VCaP (cell line): ENCODE data around the gene OGDH.
"Not testable (repeated sequence)": the region's sequence is repeated elsewhere in the genome, so short reads cannot be mapped to it uniquely, and the experiment has no call there.

Experiments used
- H3K27ac ChIP-seq: fragments of 450-650 bp; 2 replicates; pipeline ENCODE4 v1.5.1; 2017
- TF ChIP-seq, protein P1 (sequence below): fragments of 450-650 bp; conservative IDR thresholded peaks from 2 replicates; pipeline ENCODE4 v1.5.1; 2017; ENCODE audit warnings: mild to moderate bottlenecking, moderate library complexity

OGDH gene

DNA sequence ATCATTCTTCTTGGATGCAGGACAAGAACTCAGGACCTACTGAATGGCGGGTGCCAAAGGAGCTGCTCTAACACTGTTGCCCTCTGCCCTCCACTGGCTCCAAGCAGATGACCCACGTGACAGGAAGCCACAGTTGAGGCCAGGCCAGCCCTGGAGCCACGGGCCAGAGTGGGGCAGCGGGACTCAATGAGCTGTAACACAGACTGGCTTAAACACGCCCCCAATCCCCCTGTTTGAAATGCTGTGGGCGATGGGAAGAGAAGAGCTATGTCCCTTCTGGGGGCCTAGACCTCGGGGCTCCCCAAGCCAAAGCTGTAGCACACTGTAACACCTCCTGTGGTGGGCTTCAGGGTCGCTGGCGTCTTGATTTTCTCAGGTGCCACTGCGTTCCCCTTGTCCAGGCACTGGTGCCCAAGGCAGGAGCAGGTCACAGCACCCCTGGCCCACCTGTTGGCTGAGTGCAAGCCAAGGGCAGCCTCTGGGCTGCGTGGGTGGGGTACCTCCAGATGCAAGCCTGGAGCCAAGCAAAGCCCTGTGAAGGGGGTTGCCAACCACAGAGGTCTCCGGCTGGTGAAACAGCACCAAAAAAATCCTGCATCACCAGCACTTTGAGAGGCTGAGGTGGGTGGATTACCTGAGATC lies 123.6 kb downstream of the OGDH start:
- no peak overlapping the region for H3K27ac ChIP-seq
- TF ChIP-seq, protein P1, sequence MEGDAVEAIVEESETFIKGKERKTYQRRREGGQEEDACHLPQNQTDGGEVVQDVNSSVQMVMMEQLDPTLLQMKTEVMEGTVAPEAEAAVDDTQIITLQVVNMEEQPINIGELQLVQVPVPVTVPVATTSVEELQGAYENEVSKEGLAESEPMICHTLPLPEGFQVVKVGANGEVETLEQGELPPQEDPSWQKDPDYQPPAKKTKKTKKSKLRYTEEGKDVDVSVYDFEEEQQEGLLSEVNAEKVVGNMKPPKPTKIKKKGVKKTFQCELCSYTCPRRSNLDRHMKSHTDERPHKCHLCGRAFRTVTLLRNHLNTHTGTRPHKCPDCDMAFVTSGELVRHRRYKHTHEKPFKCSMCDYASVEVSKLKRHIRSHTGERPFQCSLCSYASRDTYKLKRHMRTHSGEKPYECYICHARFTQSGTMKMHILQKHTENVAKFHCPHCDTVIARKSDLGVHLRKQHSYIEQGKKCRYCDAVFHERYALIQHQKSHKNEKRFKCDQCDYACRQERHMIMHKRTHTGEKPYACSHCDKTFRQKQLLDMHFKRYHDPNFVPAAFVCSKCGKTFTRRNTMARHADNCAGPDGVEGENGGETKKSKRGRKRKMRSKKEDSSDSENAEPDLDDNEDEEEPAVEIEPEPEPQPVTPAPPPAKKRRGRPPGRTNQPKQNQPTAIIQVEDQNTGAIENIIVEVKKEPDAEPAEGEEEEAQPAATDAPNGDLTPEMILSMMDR = no peak

DNA sequence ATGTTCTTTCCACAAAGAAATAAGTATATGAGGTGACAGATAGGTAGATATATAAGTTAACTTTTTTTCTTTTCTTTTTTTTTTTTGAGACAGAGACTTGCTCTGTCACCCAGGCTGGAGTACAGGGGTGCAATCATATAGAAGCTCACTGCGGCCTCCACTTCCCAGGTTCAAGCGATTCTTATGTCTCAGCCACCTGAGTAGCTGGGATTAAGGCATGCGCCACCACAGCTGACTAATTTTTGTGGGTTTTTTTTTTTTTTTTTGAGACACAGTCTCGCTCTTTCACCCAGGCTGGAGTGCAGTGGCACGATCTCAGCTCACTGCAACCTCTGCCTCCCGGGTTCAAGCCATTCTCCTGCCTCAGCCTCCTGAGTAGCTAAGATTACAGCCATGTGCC lies 126.5 kb downstream of the OGDH start:
- H3K27ac ChIP-seq = not testable (repeated sequence)

DNA sequence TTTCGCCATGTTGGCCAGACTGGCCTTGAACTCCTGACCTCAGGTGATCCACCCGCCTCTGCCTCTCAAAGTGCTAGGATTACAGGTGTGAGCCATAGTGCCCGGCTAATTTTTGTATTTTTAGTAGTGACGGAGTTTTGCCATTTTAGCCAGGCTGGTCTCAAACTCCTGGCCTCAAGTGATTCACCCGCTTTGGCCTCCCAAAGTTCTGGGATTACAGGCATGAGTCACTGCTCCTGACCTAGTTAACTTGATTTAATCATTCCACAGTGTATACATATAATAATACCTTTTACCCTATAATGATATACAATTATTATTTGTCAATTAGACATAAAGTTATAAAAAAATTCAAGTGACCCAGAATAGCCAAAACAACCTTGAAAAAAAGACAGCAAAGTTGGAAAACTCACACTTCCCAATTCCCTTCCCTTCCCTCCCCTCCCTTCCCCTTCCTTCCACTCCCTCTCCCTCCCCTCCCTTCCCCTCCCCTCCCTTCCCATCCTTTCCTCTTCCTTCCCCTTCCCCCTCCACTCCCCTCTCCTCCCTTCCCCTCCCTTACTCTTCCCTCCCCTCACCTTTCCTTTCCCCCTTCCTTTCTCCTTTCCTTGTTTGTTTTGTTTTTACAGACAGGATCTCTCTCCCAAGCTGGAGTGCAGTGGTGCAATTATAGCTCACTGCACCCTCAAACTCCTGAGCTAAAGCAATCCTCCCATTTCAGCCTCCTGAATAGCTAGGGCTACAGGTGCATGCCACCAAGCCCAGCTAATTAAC lies 127.5 kb downstream of the OGDH start:
- TF ChIP-seq, protein P1 = no peak
- no peak overlapping the region for H3K27ac ChIP-seq

DNA sequence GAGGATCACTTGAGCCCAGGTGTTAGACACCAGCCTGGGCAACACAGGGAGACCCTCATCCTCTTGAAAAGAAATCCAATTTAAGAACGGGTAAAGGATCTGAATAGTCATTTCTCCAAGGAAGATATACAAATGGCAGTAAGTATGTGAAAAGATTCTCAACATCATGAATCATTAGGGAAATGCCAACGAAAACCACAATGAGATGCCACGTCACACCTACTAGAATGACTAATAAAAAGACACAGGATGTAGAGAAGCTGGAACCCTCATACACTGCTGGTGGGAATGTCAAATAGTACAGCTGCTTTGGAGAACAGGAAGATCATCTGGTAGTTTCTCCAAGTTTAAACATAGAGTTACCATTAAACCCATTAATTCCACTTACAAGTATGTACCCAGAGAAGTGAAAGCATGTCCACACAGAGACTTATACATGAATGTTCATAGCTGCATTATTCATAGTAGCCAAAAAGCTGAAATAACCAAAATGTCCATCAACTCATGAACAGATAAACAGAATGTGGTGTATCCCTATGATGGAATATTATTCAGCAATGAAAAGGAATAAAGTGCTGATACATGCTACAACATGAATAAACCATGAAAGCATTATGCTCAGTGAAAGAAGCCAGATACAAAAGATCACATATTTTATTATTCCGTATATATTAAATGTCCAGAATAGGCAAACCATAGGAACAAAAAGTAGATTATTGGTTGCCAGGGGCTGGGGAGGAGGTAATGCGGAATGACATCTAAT lies 129.2 kb downstream of the OGDH start:
- H3K27ac ChIP-seq = no peak overlapping the region

DNA sequence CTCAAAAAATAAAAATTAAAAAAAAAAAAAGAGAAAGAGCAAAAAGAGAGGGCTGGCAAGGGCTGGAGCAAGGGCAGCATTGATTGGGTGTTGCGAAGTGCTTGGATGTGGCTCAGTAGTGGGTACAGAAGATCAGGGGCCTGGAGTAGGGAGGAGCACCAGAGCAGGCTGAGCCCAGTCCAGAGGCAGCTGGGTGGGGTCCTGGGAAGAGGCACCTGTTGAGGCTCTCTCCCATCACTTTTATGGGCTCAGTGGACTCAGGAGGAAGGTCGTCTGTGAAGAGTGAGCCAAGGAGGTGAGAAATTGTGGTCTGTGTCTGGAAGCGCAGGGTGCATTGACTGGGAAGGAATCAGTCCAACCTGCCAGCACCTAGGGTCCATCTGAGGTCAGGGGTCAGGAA lies 130.5 kb downstream of the OGDH start:
- H3K27ac ChIP-seq = no peak overlapping the region
- TF ChIP-seq, protein P1 = no peak

More for the DNA sequence above, 129.2 kb downstream of the OGDH start:
- TF ChIP-seq, protein P1 = no peak

DNA sequence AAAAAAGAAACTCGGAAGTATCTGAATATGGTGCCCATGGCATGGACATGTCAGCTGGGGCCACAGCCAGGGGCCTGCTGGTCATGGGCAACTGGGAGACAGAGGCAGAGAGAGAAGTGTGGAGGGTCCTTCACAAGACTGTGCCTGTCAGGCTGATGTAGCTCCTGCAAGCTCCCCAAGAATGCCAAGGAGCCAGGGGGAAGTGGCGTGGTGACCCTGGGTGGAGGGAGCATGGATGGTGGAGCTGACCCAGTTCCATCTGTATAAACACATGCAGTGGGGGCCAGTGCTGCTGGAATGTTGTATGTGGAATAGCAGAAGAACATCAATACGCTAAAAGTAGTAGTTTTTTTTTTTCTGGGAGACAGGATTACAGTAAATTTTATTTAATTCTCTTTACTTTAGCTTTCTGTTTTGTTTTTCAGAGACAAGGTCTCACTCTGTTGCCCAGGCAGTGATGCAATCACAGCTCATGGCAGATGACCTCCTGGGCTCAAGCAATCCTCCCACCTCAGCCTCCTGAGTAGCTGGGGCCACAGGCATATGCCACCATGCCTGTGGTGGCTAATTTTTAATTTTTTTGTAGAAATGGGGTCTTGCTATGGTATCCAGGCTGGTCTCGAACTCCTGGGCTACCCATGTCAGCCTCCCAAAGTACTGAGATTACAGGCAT lies 131.8 kb downstream of the OGDH start:
- no peak overlapping the region for H3K27ac ChIP-seq
- TF ChIP-seq, protein P1 = no peak

DNA sequence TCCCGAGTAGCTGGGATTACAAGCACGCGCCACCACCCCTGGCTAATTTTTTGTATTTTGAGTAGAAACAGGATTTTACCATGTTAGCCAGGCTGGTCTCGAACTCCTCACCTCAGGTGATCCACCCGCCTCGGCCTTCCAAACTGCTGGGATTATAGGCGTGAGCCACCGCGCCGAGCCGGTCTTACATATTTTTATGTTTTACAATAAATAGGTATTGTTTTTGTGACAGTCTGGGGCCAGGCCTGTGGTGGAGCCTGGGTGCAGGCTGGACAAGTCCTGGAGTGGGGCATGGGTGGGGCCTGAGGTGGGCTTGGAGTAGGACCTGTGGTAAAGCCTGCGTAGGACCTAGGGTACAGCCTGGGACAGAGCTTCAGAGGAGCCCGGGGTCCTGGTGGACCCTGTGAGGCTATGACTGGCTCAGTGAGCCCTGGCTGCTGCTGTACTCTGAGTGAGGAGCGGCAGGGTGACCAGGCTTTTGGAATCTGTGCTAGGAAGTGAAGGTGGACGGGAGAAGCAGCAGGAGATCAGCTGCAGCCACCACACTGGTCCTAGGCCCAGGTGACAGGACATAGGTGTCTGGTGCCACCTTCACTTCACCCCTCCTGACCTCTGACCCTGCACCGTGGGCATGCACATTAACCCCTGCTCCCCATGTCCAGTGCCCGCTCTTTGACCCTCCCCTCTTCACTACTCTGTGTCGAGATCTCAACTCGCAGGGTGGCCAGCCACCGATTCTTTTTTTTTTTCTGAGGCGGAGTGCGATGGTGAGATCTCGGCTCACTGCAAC lies 132.6 kb downstream of the OGDH start:
- TF ChIP-seq, protein P1 = no peak
- no peak overlapping the region for H3K27ac ChIP-seq
